ENCODE results near the gene HAUS8. TPM values are rescaled to one million over a fixed set of nuclear protein-coding genes. Genes with fewer than 3 reads are reported as not detected.

Gene HAUS8, protein sequence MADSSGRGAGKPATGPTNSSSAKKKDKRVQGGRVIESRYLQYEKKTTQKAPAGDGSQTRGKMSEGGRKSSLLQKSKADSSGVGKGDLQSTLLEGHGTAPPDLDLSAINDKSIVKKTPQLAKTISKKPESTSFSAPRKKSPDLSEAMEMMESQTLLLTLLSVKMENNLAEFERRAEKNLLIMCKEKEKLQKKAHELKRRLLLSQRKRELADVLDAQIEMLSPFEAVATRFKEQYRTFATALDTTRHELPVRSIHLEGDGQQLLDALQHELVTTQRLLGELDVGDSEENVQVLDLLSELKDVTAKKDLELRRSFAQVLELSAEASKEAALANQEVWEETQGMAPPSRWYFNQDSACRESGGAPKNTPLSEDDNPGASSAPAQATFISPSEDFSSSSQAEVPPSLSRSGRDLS
- total RNA-seq: 7.5 and 10.8 TPM in 2 replicates

DNA sequence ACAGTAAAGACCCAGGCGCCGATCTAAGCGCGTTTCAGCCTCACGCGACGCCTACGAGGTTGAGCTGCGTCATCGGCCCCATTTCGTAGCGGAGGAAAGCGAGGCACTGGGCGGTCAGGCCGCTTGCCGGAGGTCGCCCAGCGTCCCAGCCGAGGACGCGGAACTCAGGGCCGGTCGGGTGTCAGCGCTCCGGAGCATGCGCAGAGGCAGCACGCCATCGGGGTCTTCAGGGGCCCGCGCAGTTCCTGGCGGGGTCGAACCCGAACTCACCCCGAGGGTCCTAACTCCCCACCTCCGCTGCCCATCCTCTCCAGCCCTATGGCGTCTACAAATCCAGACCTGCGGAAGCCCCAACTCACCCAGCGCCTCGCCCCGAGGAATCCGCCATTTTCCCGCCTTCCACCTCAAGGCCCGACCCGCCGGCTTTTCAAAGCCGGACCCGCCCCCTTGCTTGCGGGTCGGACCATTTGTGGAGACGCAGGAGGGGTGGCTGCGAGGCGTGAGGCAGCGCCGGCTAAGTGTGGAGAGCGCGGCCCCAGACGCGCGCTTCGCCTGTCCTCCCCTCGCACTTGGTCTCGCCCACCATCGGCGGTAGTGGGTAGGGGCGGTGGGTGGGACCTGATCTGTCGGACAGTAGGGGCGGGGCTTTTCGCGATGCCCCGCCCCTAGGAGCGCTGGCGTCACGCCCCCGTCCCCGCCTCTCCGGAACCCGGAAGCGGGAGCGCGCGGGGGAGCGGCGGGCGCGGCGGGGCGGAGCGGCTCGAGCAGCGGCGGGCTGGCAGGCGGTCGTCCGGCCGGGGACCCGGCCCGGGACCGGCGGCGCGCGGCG, at the start of gene HAUS8, which contains the start of gene MYO9B:
HAUS8 (minus strand) TSS at position 418 of the 829 bp plus-strand sequence; CDS start at position 388, 30 bp downstream.
MYO9B (plus strand) TSS at position 743 of the 829 bp plus-strand sequence. CDS start 25,941 bp downstream, outside the sequence.

DNA sequence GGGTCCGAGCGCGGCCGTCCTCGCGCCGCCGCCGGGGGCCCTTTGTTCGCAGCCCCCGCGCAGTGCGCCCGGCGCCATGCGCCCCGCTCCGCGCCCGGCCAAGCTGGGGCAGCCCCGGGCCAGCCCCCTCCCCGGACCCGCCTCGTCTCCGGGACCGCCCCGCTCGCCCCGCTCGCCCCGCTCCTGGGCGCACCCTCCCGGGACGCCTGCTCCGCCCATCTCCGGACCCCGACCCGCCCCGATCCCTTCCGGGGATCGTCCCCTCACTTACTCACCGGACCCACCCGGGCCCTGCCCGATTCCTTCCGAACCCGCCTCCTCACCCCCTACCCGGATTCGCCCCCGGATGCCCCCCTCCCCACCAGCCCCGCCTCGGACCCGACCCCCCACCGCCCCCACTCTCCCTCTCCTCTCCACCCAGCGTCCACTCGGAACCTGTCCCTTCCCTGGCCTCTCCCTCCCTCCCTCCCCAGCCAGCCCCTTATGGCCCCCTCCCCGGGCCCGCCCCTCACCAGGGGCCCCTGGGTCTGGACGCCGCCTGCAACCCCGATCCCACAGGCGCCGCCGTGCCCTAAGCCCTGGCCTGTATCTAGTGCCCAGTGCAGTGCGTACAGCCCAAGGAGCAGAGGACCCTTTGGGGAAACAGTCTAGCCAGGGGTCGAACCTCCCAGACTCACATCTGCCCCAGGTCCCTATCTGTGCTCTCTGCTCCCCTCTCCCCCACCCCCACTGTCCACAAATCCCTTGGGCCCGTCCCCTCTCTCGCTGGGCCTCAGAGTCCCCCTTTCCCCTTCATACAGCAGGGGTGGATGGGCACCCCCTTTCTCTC, 48.3 kb downstream of the HAUS8 start, which contains the start of gene CPAMD8:
CPAMD8 (minus strand) TSS at position 105 of the 829 bp plus-strand sequence. CDS start 168 bp downstream, outside the sequence.

Other genes with a start within 250 kb of the HAUS8 start
- 15.6 and 19.9 TPM in 2 replicates for gene SIN3B, start 246.1 kb downstream of the HAUS8 start, total RNA-seq
- gene F2RL3, start 186.5 kb downstream of the HAUS8 start, total RNA-seq: under 0.01 TPM in 1 of 2 replicates, not detected in the other
- gene CPAMD8, start 48.6 kb downstream of the HAUS8 start, total RNA-seq: 0.71 and 2.6 TPM in 2 replicates
- gene MYO9B, start 325 bp upstream of the HAUS8 start, total RNA-seq: 48.7 and 66.0 TPM in 2 replicates
- 13.6 and 25.4 TPM in 2 replicates for gene USE1, start 139.9 kb upstream of the HAUS8 start, total RNA-seq
- 6.6 and 9.0 TPM in 2 replicates for gene OCEL1, start 150.8 kb upstream of the HAUS8 start, total RNA-seq
- gene NR2F6, start 170.5 kb upstream of the HAUS8 start, total RNA-seq: 73.4 and 98.0 TPM in 2 replicates
- not detected in 2 replicates for gene USHBP1, start 189.3 kb upstream of the HAUS8 start, total RNA-seq
- 131 and 138 TPM in 2 replicates for gene BABAM1, start 192.0 kb upstream of the HAUS8 start, total RNA-seq
- under 0.01 and 0.29 TPM in 2 replicates for gene ANKLE1, start 206.4 kb upstream of the HAUS8 start, total RNA-seq
- gene ABHD8, start 228.0 kb upstream of the HAUS8 start, total RNA-seq: 20.2 TPM in 2 replicates
- gene MRPL34, start 230.4 kb upstream of the HAUS8 start, total RNA-seq: 101 and 111 TPM in 2 replicates
- gene DDA1, start 234.1 kb upstream of the HAUS8 start, total RNA-seq: 49.0 and 67.9 TPM in 2 replicates